H9 (cell line): ENCODE results near the gene POT1. TPM values are rescaled to one million over a fixed set of nuclear protein-coding genes. Genes with fewer than 3 reads are reported as not detected.

ENCODE experiments used
- DNase-seq: peaks from one replicate; pipeline ENCODE4 v3.0.0-alpha.2; 2017
- H2AFZ ChIP-seq: one replicate; pipeline ENCODE4 v1.6.1; 2013; ENCODE audit warnings: mild to moderate bottlenecking, low read length, control low read depth, moderate library complexity
- H2AK5ac ChIP-seq: 2 replicates; pipeline ENCODE4 v1.6.1; 2013; ENCODE audit warnings: low read length, control low read depth, mixed read lengths; ENCODE audit not compliant: insufficient read length
- H2BK120ac ChIP-seq: one replicate; pipeline ENCODE4 v1.6.1; 2013; ENCODE audit warnings: low read depth, mild to moderate bottlenecking, low read length, control low read depth, inconsistent platforms; ENCODE audit not compliant: poor library complexity, severe bottlenecking
- H2BK12ac ChIP-seq: 2 replicates; pipeline ENCODE4 v1.6.1; 2013; ENCODE audit warnings: low read length, control low read depth, mixed read lengths, low read depth; ENCODE audit not compliant: insufficient read length
- H2BK15ac ChIP-seq: 2 replicates; pipeline ENCODE4 v1.6.1; 2013; ENCODE audit warnings: low read depth, low read length, control low read depth
- H2BK20ac ChIP-seq: one replicate; pipeline ENCODE4 v1.6.1; 2013; ENCODE audit warnings: low read depth, mild to moderate bottlenecking, low read length, control low read depth, inconsistent platforms; ENCODE audit not compliant: poor library complexity, severe bottlenecking
- H2BK5ac ChIP-seq: 2 replicates; pipeline ENCODE4 v1.6.1; 2013; ENCODE audit warnings: low read length, control low read depth, mixed read lengths; ENCODE audit not compliant: insufficient read length
- H3K14ac ChIP-seq: 2 replicates; pipeline ENCODE4 v1.6.1; 2013; ENCODE audit warnings: low read length, control low read depth; ENCODE audit not compliant: insufficient read depth
- H3K18ac ChIP-seq: 2 replicates; pipeline ENCODE4 v1.6.1; 2013; ENCODE audit warnings: low read depth, mild to moderate bottlenecking, mixed read lengths, low read length, control low read depth; ENCODE audit not compliant: insufficient read length
- H3K23ac ChIP-seq: 2 replicates; pipeline ENCODE4 v1.6.1; 2013; ENCODE audit warnings: low read length, control low read depth, mixed read lengths, low read depth; ENCODE audit not compliant: insufficient read length
- H3K23me2 ChIP-seq: 2 replicates; pipeline ENCODE4 v1.6.1; 2013; ENCODE audit warnings: low read depth, mild to moderate bottlenecking, mixed read lengths, low read length, control low read depth; ENCODE audit not compliant: insufficient read length, poor library complexity, severe bottlenecking
- H3K27ac ChIP-seq: 2 replicates; pipeline ENCODE4 v1.5.1; 2013; ENCODE audit warnings: low read length, control low read depth, mixed read lengths, low read depth; ENCODE audit not compliant: insufficient read length
- H3K27me3 ChIP-seq: 2 replicates; pipeline ENCODE4 v1.6.1; 2013; ENCODE audit warnings: low read length, control low read depth, inconsistent platforms; ENCODE audit not compliant: insufficient read depth
- H3K4ac ChIP-seq: 2 replicates; pipeline ENCODE4 v1.6.1; 2013; ENCODE audit warnings: low read depth, mild to moderate bottlenecking, control low read depth, inconsistent platforms, low read length, moderate library complexity
- H3K4me1 ChIP-seq: 2 replicates; pipeline ENCODE4 v1.6.1; 2013; ENCODE audit warnings: low read length, control low read depth, inconsistent platforms; ENCODE audit not compliant: insufficient read depth
- H3K4me2 ChIP-seq: 2 replicates; pipeline ENCODE4 v1.6.1; 2013; ENCODE audit warnings: low read length, control low read depth, mixed read lengths; ENCODE audit not compliant: insufficient read length, insufficient read depth
- H3K56ac ChIP-seq: 2 replicates; pipeline ENCODE4 v1.6.1; 2013; ENCODE audit warnings: low read depth, mild to moderate bottlenecking, mixed read lengths, low read length, control low read depth; ENCODE audit not compliant: insufficient read length
- H3K79me1 ChIP-seq: 2 replicates; pipeline ENCODE4 v1.6.1; 2013; ENCODE audit warnings: low read depth, mild to moderate bottlenecking, moderate library complexity, low read length, control low read depth, inconsistent platforms; ENCODE audit not compliant: insufficient read depth, poor library complexity, severe bottlenecking
- H3K79me2 ChIP-seq: 2 replicates; pipeline ENCODE4 v1.6.1; 2013; ENCODE audit warnings: low read length, control low read depth, inconsistent platforms; ENCODE audit not compliant: insufficient read depth
- H3K9ac ChIP-seq: 2 replicates; pipeline ENCODE4 v1.6.1; 2013; ENCODE audit warnings: low read length, control low read depth, mixed read lengths; ENCODE audit not compliant: insufficient read length; ENCODE audit errors: extremely low read depth
- H3K9me3 ChIP-seq: one replicate; pipeline ENCODE4 v1.6.1; 2013; ENCODE audit warnings: low read depth, low read length, inconsistent platforms; ENCODE audit not compliant: control insufficient read depth
- H3T11ph ChIP-seq: one replicate; pipeline ENCODE4 v1.6.1; 2013; ENCODE audit warnings: mild to moderate bottlenecking, low read length, control low read depth, inconsistent platforms
- H4K20me1 ChIP-seq: one replicate; pipeline ENCODE4 v1.6.1; 2013; ENCODE audit not compliant: control insufficient read depth, insufficient read length, insufficient read depth
- H4K5ac ChIP-seq: 2 replicates; pipeline ENCODE4 v1.6.1; 2013; ENCODE audit warnings: low read depth, mild to moderate bottlenecking, mixed read lengths, low read length, control low read depth; ENCODE audit not compliant: insufficient read length
- H4K8ac ChIP-seq: replicated peaks from 2 replicates; pipeline ENCODE4 v1.6.1; 2013; ENCODE audit warnings: low read length, control low read depth, mixed read lengths, low read depth; ENCODE audit not compliant: insufficient read length
- H4K91ac ChIP-seq: 2 replicates; pipeline ENCODE4 v1.6.1; 2013; ENCODE audit warnings: low read depth, mild to moderate bottlenecking, moderate library complexity, mixed read lengths, low read length, control low read depth; ENCODE audit not compliant: insufficient read length
- H3K27ac Mint-ChIP-seq, 3 experiments: 2 replicates in 2 of 3; 3 replicates in 1 of 3; pipeline ENCODE4 v1.8.0; 2020 to 2021; ENCODE audit warnings: mixed read lengths in 3 of 3, mild to moderate bottlenecking in 1 of 3, moderate library complexity in 1 of 3
- H3K27me3 Mint-ChIP-seq: 2 replicates; pipeline ENCODE4 v1.8.0; 2021; ENCODE audit warnings: low read depth, mild to moderate bottlenecking, moderate library complexity, mixed read lengths
- H3K36me3 Mint-ChIP-seq, 3 experiments: 2 replicates in 2 of 3; 3 replicates in 1 of 3; pipeline ENCODE4 v1.8.0; 2020 to 2021; ENCODE audit warnings: low read depth in 3 of 3, mixed read lengths in 3 of 3; ENCODE audit not compliant: insufficient read depth in 1 of 3
- H3K4me1 Mint-ChIP-seq, 2 experiments: 2 replicates each; pipeline ENCODE4 v1.8.0; 2020; ENCODE audit warnings: mixed read lengths in 2 of 2
- H3K4me3 Mint-ChIP-seq, 2 experiments: 2 replicates in 1 of 2; 3 replicates in 1 of 2; pipeline ENCODE4 v1.8.0; 2020 to 2021; ENCODE audit warnings: mild to moderate bottlenecking in 2 of 2, mixed read lengths in 2 of 2, moderate library complexity in 1 of 2
- H3K9me3 Mint-ChIP-seq, 2 experiments: 2 replicates in 1 of 2; 3 replicates in 1 of 2; pipeline ENCODE4 v1.8.0; 2020; ENCODE audit warnings: mild to moderate bottlenecking in 2 of 2, mixed read lengths in 2 of 2, moderate library complexity in 1 of 2
- CTCF ChIP-seq: fragments of 200-600 bp; sonication (generic); conservative IDR thresholded peaks from 3 replicates; pipeline ENCODE4 v1.8.0; 2021; ENCODE audit warnings: antibody characterized with exemption, mild to moderate bottlenecking
- WGBS: extraction: QIAGEN DNeasy Blood & Tissue Kit; methylation state at CpG from one replicate; pipeline ENCODE4 v1.1.7; 2013; ENCODE audit warnings: missing lambda C conversion rate, low lambda C conversion rate, mixed read lengths; ENCODE audit not compliant: insufficient read length; ENCODE audit errors: extremely low coverage; 5-methylcytosine and 5-hydroxymethylcytosine counted together
- total RNA-seq: library from RNA; stranded (reverse); gene quantifications from 2 replicates; pipeline ENCODE4 v1.2.1, GENCODE V29; 2021

POT1 gene
- total RNA-seq, 1 experiment from 2014 or later: 23.4 TPM

DNA sequence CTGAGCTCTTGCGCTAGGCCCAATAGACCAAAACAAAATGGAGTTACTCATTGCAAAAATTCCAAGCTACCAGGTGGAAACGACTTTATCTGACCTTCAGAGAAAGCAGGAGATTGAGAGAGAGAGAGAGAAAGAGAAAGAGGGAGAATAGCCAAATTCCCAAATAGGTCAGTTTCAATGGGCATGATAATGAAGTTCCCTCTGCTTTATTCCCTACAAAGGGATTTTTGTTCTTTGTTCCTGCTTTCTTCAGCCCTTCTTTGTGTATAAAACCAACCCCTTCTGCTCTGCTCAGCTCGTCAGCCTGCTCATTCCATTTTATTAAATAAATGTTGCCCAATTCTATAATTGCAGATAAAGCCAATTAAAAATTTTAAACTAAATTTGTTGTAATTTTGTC lies 119.0 kb downstream of the POT1 start:
- Histone ChIP-seq H4K91ac (no peak overlapping the region), H2BK15ac (no peak overlapping the region), H4K5ac (no peak overlapping the region), H4K8ac (no peak overlapping the region), H2AFZ (no peak overlapping the region), H2BK12ac (no peak overlapping the region), H2AK5ac (no peak overlapping the region), H3K27me3 (no peaks in the 10 kb centered on the region), H3T11ph (no peak overlapping the region), H2BK5ac (no peak overlapping the region), H3K27ac (peak overlapping the region; percentile 47), H3K23ac (no peak overlapping the region), H3K4me1 (peaks cover 3% of the 10 kb centered on the region; the same call in 1 of the 2 replicates), H3K14ac (no peak overlapping the region), H3K4ac (no peak overlapping the region), H2BK120ac (no peak overlapping the region), H4K20me1 (no peaks in the 10 kb centered on the region), H3K79me1 (no peaks in the 10 kb centered on the region), H3K4me2 (no peak overlapping the region), H3K9ac (no peak overlapping the region), H3K18ac (no peak overlapping the region), H3K56ac (no peak overlapping the region), H2BK20ac (no peak overlapping the region), H3K23me2 (no peaks in the 10 kb centered on the region), H3K79me2 (no peaks in the 10 kb centered on the region), H3K9me3 (no peaks in the 10 kb centered on the region)
- no peaks in the 10 kb centered on the region for H3K27me3 Mint-ChIP-seq
- no peak for TF ChIP-seq CTCF
- no peaks in the 10 kb centered on the region for H3K36me3 Mint-ChIP-seq
- peaks cover 43 to 56% of the 10 kb centered on the region in 2 experiments for H3K4me1 Mint-ChIP-seq
- peak overlapping the region in 2 of 3 experiments; percentile 29 to 95; a peak in 3 of 7 replicates for H3K27ac Mint-ChIP-seq
- no peak for DNase-seq
- no peak overlapping the region for H3K4me3 Mint-ChIP-seq
- H3K9me3 Mint-ChIP-seq: no peaks in the 10 kb centered on the region; a peak in 1 of 5 replicates
- no CpG with 5 or more reads among the region's 3 CpGs for WGBS
